ENCODE data around the gene CPSF2.

- TF ChIP-seq CTCF (IDR thresholded peaks at IDR 0.05; ENCODE audit: low read depth, low read length) (no peak), EZH2phosphoT487 (IDR thresholded peaks at IDR 0.05; ENCODE audit: low read depth) (no peak)
Measured at GRCh38 chr14:92122761-92123160, 992 bp downstream of the CPSF2 start.
